Skeletal muscle satellite cell (primary cell): ENCODE data around the gene DOCK4. TPM values are rescaled to one million over a fixed set of nuclear protein-coding genes. Genes with fewer than 3 reads are reported as not detected.

Source experiments
- H3K27me3 ChIP-seq: 2 replicates; pipeline ENCODE4 v1.7.0; 2013; ENCODE audit warnings: low read length; ENCODE audit not compliant: control insufficient read depth, insufficient read depth
- H3K36me3 ChIP-seq: 2 replicates; pipeline ENCODE4 v1.7.0; 2013; ENCODE audit warnings: mild to moderate bottlenecking, control low read depth, low read length; ENCODE audit not compliant: insufficient read depth
- H3K4me1 ChIP-seq: 2 replicates; pipeline ENCODE4 v1.7.0; 2013; ENCODE audit warnings: low read length; ENCODE audit not compliant: control insufficient read depth, insufficient read depth
- H3K4me2 ChIP-seq: 2 replicates; pipeline ENCODE4 v1.7.0; 2013; ENCODE audit warnings: mild to moderate bottlenecking, low read length
- H3K4me3 ChIP-seq: 2 replicates; pipeline ENCODE4 v1.7.0; 2013; ENCODE audit warnings: low read length
- H3K9ac ChIP-seq: 2 replicates; pipeline ENCODE4 v1.7.0; 2013; ENCODE audit warnings: mild to moderate bottlenecking, low read depth, low read length, moderate library complexity
- H3K9me3 ChIP-seq: replicated peaks from 2 replicates; pipeline ENCODE4 v1.7.0; 2013; ENCODE audit warnings: mild to moderate bottlenecking, control low read depth, low read length
- small RNA-seq: library from RNA; depleted of rRNA; stranded (forward); fragments of <200 nt; gene quantifications from one replicate; pipeline ENCODE3, GENCODE V24; 2012

The DOCK4 gene

GRCh38 chr7:111678986-111679385 lies 527.2 kb downstream of the DOCK4 start:
- H3K9ac ChIP-seq, result no peak overlapping the region
- H3K36me3 ChIP-seq, result no peaks in the 10 kb centered on the region
- H3K4me2 ChIP-seq, result no peak overlapping the region
- no peaks in the 10 kb centered on the region for H3K4me1 ChIP-seq
- no peaks in the 10 kb centered on the region for H3K9me3 ChIP-seq
- H3K27me3 ChIP-seq, result no peaks in the 10 kb centered on the region
- no peak overlapping the region for H3K4me3 ChIP-seq

GRCh38 chr7:111678281-111678680 lies 527.9 kb downstream of the DOCK4 start:
- Histone ChIP-seq H3K27me3 (no peaks in the 10 kb centered on the region), H3K36me3 (no peaks in the 10 kb centered on the region), H3K9me3 (no peaks in the 10 kb centered on the region), H3K4me2 (no peak overlapping the region), H3K9ac (no peak overlapping the region), H3K4me1 (no peaks in the 10 kb centered on the region), H3K4me3 (no peak overlapping the region)

- no peaks in the 10 kb centered on the region for H3K4me1 ChIP-seq
- no peak overlapping the region for H3K4me2 ChIP-seq
- H3K9me3 ChIP-seq, result no peaks in the 10 kb centered on the region
- no peak overlapping the region for H3K4me3 ChIP-seq
- no peak overlapping the region for H3K9ac ChIP-seq
- H3K27me3 ChIP-seq, result no peaks in the 10 kb centered on the region
- no peaks in the 10 kb centered on the region for H3K36me3 ChIP-seq
Observed at GRCh38 chr7:111677848-111678247, 528.4 kb downstream of the DOCK4 start.

GRCh38 chr7:111676811-111677210 lies 529.4 kb downstream of the DOCK4 start:
- Histone ChIP-seq H3K9ac (no peak overlapping the region), H3K4me2 (no peak overlapping the region), H3K36me3 (no peaks in the 10 kb centered on the region), H3K4me3 (no peak overlapping the region), H3K4me1 (no peaks in the 10 kb centered on the region), H3K27me3 (no peaks in the 10 kb centered on the region), H3K9me3 (no peaks in the 10 kb centered on the region)

Small RNA genes lying within 50 kb of the gene (small RNA-seq; reads per million reads assigned to genes)
- not detected for gene RNA5SP237
